ENCODE results near the gene BBX. TPM values are rescaled to one million over a fixed set of nuclear protein-coding genes. Genes with fewer than 3 reads are reported as not detected.

Gene BBX
- total RNA-seq, 1 donor from 2014 or later, result 51.6 TPM

- Mint-ChIP-seq H3K27me3 (ENCODE audit: low read depth) (no peaks in the 10 kb centered on the region), H3K27ac (ENCODE audit: unreplicated experiment) (no peak overlapping the region), H3K4me3 (no peak overlapping the region), H3K4me1 (no peaks in the 10 kb centered on the region), H3K36me3 (ENCODE audit: low read depth) (no peaks in the 10 kb centered on the region), H3K9me3 (no peaks in the 10 kb centered on the region)
- DNase-seq (ENCODE audit: low read depth, low spot score), result no peak
- TF ChIP-seq CTCF (conservative IDR thresholded peaks at IDR 0.05), result no peak
These were observed 335.1 kb downstream of the BBX start for GRCh38 chr3:107857854-107858253.

GRCh38 chr3:107858876-107859275 lies 336.1 kb downstream of the BBX start:
- Mint-ChIP-seq H3K27ac (ENCODE audit: unreplicated experiment) (no peak overlapping the region), H3K4me1 (no peaks in the 10 kb centered on the region), H3K4me3 (no peak overlapping the region), H3K27me3 (ENCODE audit: low read depth) (no peaks in the 10 kb centered on the region), H3K36me3 (ENCODE audit: low read depth) (no peaks in the 10 kb centered on the region), H3K9me3 (no peaks in the 10 kb centered on the region)
- TF ChIP-seq CTCF (conservative IDR thresholded peaks at IDR 0.05), result no peak
- no peak for DNase-seq (ENCODE audit: low read depth, low spot score)

Other genes with a start within 250 kb of the BBX start
- gene CCDC54, start 145.5 kb upstream of the BBX start, total RNA-seq, result not detected in 2 replicates